ENCODE measurements around the gene TIMM10.

Gene TIMM10

DNA sequence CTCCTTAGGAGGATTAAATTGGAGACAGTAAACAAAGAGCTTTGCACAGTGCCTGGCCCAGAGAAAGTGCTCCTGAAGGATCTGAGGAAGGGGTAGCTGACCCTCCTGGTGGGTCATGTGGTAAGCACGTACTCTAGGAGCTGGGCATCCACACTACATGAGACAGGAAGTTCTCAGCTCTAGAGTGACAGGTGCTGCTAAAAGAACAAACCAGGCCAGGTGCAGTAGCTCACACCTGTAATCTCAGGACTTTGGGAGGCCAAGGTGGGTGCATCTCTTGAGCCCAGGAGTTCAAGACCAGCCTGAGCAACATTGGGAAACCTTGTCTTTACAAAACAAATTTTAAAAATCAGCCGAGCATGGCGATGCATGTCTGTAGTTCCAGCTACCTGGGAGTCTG is 28.2 kb downstream of the TIMM10 start:
- no peak for DNase-seq

- DNase-seq = no peak
Observed at GRCh38 chr11:57501953-57502352, 28.6 kb downstream of the TIMM10 start.

GRCh38 chr11:57500926-57501325 is 29.6 kb downstream of the TIMM10 start:
- DNase-seq = no peak

DNA sequence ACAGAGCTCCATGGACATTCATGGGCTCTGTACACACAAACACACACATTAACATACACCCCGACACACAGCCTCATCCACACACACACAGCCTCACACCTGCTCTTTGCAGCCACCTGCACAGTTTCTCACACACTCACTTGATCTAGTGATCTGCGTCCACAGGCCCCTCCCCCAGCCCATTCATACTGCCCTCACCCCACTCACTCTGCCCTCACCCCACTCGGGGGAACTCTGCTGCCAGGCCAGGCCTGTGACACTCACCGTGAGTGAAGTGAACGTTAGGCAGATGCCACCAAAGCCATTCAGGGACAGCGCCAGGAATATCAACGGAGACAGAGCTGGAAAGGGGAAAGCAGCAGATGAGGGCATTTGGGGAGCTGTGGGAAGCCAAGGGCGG is 30.0 kb downstream of the TIMM10 start:
- no peak for DNase-seq

DNA sequence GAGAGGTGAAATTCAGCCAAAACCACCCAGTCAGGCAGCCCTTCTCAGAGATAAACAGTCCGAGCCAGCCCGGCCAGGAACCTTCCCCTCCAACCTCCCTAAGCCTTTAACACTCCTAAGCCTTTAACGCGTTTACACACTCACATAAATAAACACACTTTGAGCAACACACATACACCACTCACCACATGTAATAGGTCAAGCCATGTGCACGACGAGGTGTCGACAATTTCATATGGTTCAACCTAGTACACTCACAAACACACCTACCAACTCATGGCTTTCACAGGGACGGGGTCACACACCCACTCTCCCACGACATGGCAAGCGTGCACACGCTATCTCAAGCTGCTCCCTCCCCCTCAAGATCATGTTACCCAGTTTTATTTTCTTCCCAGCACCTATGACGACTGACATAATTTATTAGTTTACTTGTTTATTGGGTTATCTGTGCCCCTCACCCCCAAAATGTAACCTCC is 30.5 kb downstream of the TIMM10 start:
- DNase-seq = no peak

DNA sequence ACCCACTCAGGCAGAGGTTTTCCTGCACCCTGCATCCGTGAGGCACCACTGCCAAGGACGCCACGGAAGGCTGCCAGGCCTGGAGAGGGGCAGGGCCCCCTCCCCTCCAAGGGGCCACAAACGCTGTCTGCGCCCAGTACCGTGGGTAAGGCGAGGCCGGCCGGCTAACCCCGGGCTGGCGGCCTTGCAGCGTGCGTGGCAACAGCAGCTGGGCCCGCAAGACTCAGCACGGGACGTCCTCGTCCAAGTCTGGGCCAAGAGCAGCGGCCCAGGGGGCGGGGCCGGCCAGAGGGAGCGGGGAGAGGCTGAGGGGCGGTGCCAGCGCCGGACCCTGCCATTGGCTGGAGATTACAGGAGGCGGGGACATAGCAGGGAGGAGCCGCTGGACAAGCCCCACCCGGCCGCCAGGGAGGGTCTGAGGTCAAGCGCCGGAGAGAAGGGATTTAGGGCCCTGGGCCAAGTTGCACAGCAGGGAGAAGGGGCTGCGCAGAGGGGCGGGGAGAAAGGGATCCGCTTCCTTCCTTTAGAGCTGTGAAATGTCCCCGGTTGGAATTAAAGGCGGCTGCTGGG is 31.1 kb downstream of the TIMM10 start:
- DNase-seq = no peak

DNA sequence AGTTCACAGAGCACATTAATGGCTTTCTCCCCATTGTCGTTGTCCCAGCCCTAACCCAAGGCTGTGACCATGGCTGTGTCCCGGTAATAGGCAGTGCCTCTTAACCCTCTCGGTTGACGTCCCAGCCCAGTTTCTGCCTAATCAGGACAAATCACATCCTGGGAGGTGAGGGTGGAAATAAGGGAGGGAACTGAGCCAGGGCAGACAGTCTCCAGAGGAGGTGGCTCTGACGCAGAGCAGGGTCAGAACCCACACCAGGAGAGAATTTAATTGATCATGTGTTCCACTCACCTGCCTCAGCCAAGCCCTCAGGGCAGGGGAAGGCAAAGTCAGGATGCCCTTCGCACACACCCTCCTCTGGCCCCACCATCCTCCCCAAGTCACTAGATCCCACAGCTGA is 32.0 kb downstream of the TIMM10 start:
- no peak for DNase-seq

DNA sequence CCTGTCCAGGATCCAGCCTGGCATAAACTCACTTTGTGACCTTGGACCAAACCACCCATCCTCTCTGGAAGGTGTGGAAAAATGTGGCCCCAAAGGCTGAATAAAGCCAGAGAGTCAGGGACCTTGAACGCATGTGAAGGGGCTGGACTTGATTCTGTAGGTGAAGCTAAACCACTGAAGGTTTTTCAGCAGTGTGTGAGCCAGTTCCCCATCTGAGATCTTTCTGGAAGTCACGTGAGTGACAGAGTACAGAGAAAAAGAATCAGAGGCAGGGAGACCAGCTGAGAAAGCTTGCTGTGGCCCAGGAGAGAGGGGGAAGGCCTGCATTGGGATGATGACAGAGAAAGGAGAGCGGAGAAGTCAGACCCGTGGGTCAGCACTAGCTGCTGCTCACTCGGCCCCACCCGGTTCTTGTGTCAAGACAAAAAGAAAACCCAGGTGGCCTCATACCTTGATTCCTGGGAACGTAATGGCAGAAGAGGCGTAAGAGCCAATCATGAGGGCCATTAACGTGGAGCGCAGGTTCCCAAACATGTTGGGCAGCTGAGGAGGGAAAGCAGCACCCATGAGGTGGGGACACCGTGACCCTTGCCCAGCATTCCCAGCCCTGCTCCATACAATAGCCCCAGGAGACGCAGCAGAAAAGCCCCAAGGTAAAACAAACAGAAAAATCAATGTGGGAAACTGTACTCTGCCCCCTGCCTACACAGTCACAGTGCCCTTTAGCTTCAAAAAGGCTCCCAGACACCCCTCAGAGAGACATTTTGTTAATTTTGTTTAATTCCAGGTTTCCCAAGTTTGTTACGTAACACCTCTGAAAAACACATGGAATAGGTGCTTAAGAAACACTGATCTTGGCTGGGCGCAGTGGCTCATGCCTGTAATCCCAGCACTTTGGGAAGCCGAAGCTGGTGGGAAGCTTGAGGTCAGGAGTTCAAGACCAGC is 33.0 kb downstream of the TIMM10 start:
- no peak for DNase-seq

- DNase-seq = no peak
Observed at GRCh38 chr11:57496109-57496820, 34.3 kb downstream of the TIMM10 start.

GRCh38 chr11:57493507-57494503 is 36.7 kb downstream of the TIMM10 start:
- peak; percentile 70 to 80 for DNase-seq

- peak; percentile 28 to 38 for DNase-seq
Observed at GRCh38 chr11:57491371-57492061, 39.0 kb downstream of the TIMM10 start.

- DNase-seq = no peak
Observed at GRCh38 chr11:57490456-57491248, 39.9 kb downstream of the TIMM10 start.

DNA sequence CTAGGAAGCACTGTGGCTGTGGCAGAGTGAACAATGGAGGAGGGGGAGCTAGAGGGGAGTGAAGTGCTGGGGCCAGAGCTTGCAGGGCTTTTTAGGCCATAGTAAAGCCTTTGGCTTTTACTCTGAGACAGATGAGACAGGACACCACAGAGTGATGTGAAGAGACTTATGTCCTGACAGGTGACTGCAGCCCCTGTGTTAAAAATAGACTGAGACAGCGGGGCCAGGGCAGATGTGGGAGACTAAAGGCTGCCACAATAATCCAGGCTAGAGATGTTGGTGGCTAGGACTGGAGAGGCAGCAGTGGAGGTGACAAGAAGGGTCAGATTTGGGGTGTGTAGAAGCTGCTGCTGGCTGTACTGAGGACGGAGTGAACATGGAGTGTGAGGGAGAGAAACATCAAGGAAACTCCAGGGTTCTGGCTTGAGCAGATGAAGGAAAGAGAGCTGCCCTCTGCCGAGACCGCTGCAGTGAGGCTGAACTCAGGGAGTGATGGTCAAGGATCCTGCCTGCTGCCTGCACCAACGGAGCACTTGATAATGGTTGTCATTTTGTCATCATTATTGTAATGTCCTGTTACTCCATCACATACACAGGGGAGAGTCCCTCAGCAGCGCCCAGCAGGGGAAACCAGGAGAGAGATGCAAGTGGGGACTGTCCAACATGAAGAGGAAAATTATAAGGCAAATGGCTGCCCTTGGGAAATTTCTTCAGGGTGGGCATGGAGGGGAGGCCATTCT is 42.5 kb downstream of the TIMM10 start:
- no peak for DNase-seq

DNA sequence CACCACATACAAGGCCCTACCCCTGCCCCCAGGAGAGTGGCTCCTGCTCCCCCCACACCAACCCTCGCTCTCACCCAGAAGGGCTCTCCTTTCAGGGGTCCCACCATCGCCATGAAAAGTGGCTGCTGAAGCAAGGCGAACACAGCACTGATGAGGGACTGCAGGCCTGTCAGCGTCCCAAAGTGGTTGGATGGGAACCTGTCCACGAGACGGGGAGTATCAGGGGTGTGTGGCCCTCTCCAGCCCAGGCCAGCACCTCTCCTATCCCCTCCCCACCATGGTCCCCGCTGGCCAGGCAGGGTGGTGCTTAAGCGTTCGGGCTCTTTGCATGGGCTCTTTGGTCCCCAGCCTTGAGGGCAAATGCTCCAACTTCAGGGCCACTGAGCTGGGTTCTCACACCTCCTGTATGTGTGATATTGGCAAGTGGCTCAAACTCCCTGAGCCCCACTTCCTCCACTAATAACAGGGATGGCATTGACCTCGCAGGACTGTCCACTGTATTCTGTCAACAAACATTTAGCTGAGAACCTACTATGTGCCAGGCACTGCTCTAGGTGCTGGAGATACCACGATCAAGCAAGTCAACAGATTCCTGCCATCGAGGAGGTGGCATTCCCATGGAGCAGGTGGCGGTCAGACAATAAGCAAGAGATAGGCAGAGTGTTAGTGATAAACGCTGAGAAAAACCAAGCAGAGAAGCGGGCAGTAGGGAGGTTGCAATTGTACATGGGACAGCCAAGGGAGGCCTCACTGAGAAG is 43.4 kb downstream of the TIMM10 start:
- DNase-seq = no peak

GRCh38 chr11:57485217-57485990 is 45.1 kb downstream of the TIMM10 start:
- no peak for DNase-seq

- DNase-seq = no peak
Observed at GRCh38 chr11:57484141-57484710, 46.3 kb downstream of the TIMM10 start.

DNA sequence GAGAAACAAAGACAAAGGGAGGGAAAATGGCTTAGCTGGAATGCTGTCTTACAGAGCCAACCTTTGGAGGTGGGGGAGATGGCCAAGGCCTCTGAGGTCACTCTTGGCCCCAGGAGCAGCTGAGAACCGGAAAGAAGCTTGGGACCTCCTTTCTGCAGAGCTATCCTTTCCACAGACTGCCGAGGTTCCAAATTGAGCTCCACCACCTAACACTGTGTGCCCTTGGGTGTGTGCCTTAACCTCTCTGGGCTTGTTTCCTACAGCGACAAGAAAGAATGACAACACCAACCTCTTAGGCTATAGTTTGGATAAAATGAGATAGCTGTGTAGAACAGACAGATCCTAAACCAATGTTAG is 47.0 kb downstream of the TIMM10 start:
- DNase-seq = no peak
